Epithelial cell of esophagus (primary cell): ENCODE data around the gene SGTB.

Experiments
- DNase-seq: peaks from one replicate; pipeline ENCODE4 v3.0.0; 2010; ENCODE audit warnings: low read depth
- H3K4me3 ChIP-seq: 2 replicates; pipeline ENCODE4 v1.5.1; 2011; ENCODE audit warnings: mild to moderate bottlenecking, low read length, control low read depth
- CTCF ChIP-seq: IDR thresholded peaks from 2 replicates; pipeline ENCODE4 v1.5.1; 2011; ENCODE audit warnings: low read depth, mild to moderate bottlenecking, low read length, control low read depth, inconsistent platforms; ENCODE audit not compliant: insufficient read depth; ENCODE audit errors: missing control alignments

SGTB gene

DNA sequence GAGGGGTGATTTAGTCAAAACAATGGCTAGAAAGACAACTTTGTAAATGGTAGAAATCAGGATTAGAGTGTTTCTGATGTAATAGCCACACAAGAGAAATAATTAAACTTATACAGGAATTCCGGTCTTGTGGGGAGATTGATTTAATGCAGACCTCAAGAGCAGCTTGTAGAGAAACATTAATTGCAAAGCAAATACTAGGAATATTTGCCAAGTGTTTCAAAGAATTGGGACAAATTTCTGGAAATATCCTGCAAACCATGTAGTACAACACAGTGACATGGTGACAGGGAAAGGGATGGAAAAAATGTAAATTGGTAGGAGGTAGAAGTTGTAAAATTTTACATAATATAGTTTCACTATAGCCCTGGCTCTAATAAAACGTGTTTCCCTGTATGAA is 29.0 kb upstream of the SGTB start:
- DNase-seq = no peak
- no peak overlapping the region for H3K4me3 ChIP-seq
- TF ChIP-seq CTCF = no peak

DNA sequence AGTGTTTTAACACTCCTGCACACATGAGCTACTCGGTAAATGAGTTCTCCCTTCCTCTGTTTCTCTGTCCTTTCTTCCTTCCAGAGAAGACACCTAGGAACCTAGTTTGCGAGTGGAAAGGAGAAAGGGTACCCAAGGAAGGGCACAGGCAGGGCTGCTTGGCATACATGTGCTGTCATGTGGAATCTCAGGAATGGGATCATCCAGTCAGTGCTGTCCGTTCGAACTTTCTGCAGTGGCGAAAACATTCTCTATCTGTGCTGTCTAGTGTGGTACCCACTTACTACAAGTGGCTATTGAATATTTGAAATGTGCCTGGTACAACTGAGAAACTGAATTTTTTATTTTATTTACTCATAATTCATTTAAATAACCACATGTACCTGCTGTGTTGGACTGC is 28.0 kb upstream of the SGTB start:
- H3K4me3 ChIP-seq = no peak overlapping the region
- no peak for TF ChIP-seq CTCF
- no peak for DNase-seq

DNA sequence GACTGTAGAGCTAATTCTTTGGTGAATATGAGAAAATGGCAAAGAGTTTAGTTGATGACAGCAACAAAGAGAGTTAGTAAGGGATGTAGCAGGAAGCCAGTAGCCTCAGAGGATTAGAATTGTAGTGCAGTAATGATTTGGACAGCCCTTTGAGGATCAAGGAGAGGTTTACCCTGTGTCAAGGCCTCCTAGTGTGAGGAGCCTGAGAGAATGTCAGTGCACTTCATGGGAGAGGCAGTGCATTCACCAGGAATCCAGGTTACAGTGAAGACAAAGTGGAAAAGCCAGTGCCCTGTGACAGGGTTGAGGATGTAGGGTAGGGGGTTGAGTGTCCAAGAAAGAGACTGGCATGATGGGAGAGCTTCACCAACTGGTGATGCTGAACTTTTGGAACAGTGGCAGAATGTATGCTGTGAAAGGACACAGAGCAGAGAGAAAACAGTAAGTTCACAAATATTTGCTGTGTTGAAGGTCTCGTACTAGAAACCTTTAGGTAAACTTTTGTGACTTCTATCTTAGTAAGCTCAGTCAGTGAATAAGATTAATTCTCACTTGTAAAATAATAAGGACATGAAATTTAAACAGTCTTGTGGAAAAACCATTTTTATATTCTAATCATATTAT is 27.4 kb upstream of the SGTB start:
- TF ChIP-seq CTCF = no peak
- DNase-seq = no peak

DNA sequence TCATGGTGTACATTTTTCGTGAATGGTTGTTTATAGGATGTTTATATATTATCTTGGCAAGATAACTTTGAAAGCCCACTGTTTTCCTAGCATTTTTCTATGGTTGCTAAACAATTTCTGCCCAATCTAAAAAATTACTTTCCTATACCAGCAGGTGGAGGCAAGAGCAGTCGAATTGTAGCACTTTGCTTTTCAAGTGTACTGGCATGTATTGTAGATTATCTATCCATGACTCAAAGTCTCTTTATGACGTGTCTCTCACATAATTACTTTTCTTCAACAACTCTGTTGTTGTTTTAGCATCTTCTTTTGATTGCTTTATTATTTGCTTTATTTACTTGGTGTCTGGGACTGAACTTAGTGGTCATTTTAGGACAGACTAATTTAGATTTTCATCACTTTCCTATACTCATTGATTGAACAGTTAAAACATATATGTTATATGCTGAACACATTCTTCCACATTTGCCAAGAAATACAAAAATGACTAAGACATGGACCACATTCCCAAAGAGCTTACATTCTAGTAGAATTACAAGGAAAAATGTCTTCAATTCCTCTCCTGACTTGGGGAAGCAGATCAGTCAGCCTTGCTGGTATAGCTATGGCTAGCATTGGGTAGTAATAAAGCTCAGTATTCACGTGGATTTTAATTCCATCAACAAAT is 20.8 kb upstream of the SGTB start:
- DNase-seq = peak; percentile 83
- TF ChIP-seq CTCF = peak; percentile 74
- no peak overlapping the region for H3K4me3 ChIP-seq

More for the DNA sequence above, 27.4 kb upstream of the SGTB start:
- H3K4me3 ChIP-seq = no peak overlapping the region

GRCh38 chr5:65739162-65739561 is 17.3 kb upstream of the SGTB start:
- no peak for DNase-seq
- H3K4me3 ChIP-seq = no peak overlapping the region
- TF ChIP-seq CTCF = no peak

GRCh38 chr5:65738305-65738704 is 16.4 kb upstream of the SGTB start:
- no peak for TF ChIP-seq CTCF
- DNase-seq = no peak
- no peak overlapping the region for H3K4me3 ChIP-seq

DNA sequence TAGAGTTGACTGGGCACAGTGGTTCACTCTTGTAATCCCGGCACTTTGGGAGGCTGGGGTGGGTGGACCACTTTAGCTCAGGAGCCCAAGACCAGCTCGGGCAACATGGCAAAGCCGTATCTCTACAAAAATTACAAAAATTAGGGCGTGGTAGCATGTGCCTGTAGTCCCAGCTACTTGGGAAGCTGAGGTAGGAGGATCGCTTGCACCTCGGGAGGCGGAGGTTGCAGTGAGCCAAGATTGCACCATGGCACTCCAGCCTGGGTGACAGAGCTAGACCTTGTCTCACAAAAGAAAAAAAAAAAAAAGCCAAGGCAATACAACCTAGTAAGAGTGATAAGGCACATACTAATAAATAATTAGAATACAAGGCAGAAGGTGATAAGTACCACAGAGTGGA is 15.9 kb upstream of the SGTB start:
- no peak for DNase-seq
- no peak for TF ChIP-seq CTCF
- no peak overlapping the region for H3K4me3 ChIP-seq
